PFSK-1 (cell line): ENCODE results near the gene KRTAP10-8.
"Not testable (repeated sequence)": the region's sequence is repeated elsewhere in the genome, so short reads cannot be mapped to it uniquely, and the experiment has no call there.

ENCODE experiments used
- FOXP2 ChIP-seq: optimal IDR thresholded peaks from 2 replicates; pipeline ENCODE3; 2011; ENCODE audit warnings: borderline replicate concordance, control low read depth, inconsistent platforms; ENCODE audit not compliant: insufficient read depth; ENCODE audit errors: extremely low read length, extremely low read depth
- POLR2AphosphoS5 ChIP-seq: IDR thresholded peaks from 2 replicates; pipeline ENCODE4 v1.6.1; 2012; ENCODE audit warnings: low read depth, mild to moderate bottlenecking, control low read depth, low read length, moderate library complexity
- SIN3A ChIP-seq: IDR thresholded peaks from 2 replicates; pipeline ENCODE4 v1.6.1; 2012; ENCODE audit warnings: mild to moderate bottlenecking, low read length, moderate library complexity, borderline replicate concordance; ENCODE audit not compliant: insufficient read depth
- TAF1 ChIP-seq: IDR thresholded peaks from 2 replicates; pipeline ENCODE4 v1.6.1; 2012; ENCODE audit warnings: low read length, control low read depth, borderline replicate concordance; ENCODE audit not compliant: insufficient read depth
- TF ChIP-seq, protein P1 (sequence below), 2 experiments: IDR thresholded peaks; 2 replicates each; pipeline versions ENCODE4 v1.6.1 to v1.8.0; 2011 to 2012; ENCODE audit warnings: low read depth in 2 of 2, low read length in 2 of 2, control low read depth in 1 of 2, inconsistent platforms in 1 of 2, mild to moderate bottlenecking in 1 of 2, moderate library complexity in 1 of 2; ENCODE audit not compliant: insufficient read depth in 1 of 2

Gene KRTAP10-8

GRCh38 chr21:44596068-44596725 is 15.7 kb upstream of the KRTAP10-8 start:
- TF ChIP-seq SIN3A (no peak), FOXP2 (no peak), TAF1 (no peak), POLR2AphosphoS5 (no peak)
- TF ChIP-seq, protein P1, sequence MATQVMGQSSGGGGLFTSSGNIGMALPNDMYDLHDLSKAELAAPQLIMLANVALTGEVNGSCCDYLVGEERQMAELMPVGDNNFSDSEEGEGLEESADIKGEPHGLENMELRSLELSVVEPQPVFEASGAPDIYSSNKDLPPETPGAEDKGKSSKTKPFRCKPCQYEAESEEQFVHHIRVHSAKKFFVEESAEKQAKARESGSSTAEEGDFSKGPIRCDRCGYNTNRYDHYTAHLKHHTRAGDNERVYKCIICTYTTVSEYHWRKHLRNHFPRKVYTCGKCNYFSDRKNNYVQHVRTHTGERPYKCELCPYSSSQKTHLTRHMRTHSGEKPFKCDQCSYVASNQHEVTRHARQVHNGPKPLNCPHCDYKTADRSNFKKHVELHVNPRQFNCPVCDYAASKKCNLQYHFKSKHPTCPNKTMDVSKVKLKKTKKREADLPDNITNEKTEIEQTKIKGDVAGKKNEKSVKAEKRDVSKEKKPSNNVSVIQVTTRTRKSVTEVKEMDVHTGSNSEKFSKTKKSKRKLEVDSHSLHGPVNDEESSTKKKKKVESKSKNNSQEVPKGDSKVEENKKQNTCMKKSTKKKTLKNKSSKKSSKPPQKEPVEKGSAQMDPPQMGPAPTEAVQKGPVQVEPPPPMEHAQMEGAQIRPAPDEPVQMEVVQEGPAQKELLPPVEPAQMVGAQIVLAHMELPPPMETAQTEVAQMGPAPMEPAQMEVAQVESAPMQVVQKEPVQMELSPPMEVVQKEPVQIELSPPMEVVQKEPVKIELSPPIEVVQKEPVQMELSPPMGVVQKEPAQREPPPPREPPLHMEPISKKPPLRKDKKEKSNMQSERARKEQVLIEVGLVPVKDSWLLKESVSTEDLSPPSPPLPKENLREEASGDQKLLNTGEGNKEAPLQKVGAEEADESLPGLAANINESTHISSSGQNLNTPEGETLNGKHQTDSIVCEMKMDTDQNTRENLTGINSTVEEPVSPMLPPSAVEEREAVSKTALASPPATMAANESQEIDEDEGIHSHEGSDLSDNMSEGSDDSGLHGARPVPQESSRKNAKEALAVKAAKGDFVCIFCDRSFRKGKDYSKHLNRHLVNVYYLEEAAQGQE (IDR thresholded peaks at IDR 0.05; ENCODE audit: insufficient read depth in 1 of 2, low read depth in 2 of 2, low read length in 2 of 2) = no peak

- TF ChIP-seq, protein P1 (IDR thresholded peaks at IDR 0.05; ENCODE audit: insufficient read depth in 1 of 2, low read depth in 2 of 2, low read length in 2 of 2) = no peak
- TF ChIP-seq POLR2AphosphoS5 (no peak), FOXP2 (no peak), TAF1 (no peak), SIN3A (no peak)
These were observed 13.8 kb upstream of the KRTAP10-8 start for GRCh38 chr21:44598061-44598460.

GRCh38 chr21:44599264-44600029 is 12.4 kb upstream of the KRTAP10-8 start:
- TF ChIP-seq, protein P1 (IDR thresholded peaks at IDR 0.05; ENCODE audit: insufficient read depth in 1 of 2, low read depth in 2 of 2, low read length in 2 of 2) = no peak
- TF ChIP-seq POLR2AphosphoS5 (no peak), SIN3A (no peak), FOXP2 (no peak), TAF1 (no peak)

DNA sequence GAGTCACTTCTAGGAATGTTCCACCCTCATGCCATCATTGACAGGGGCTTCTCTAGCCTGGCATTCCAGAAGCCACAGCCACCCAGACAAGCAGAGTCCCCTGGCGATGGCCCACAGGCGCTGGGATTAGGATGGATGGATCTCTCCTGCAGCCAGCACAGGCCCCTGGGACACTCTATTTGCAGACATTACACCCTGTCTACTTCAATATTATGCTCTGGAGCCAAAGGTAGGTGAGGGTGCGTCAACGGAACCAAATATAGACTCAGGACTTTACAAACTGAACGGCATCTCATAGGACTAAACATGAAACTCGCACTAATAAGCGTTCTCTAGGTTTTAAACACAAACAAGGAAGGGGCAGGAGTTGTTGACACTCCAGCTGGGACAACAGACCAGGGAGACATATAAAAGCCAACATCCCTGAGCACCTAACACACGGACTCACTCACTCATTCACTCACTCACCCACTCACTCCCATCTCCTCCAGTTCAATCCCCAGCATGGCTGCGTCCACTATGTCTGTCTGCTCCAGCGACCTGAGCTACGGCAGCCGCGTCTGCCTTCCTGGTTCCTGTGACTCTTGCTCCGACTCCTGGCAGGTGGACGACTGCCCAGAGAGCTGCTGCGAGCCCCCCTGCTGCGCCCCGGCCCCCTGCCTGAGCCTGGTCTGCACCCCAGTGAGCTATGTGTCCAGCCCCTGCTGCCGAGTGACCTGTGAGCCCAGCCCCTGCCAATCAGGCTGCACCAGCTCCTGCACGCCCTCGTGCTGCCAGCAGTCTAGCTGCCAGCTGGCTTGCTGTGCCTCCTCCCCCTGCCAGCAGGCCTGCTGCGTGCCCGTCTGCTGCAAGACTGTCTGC is 11.5 kb upstream of the KRTAP10-8 start, which contains the start of gene KRTAP10-7:
Gene KRTAP10-7 (plus strand): TSS at position 480 of the 861 bp plus-strand sequence. CDS start 25 bp downstream, at position 505.
- not testable (repeated sequence) for TF ChIP-seq TAF1, FOXP2, POLR2AphosphoS5
